Measurements from ENCODE around the gene CASP3.
"Not testable (repeated sequence)": the region's sequence is repeated elsewhere in the genome, so short reads cannot be mapped to it uniquely, and the experiment has no call there.

CASP3 gene

GRCh38 chr4:184632842-184633241, 16.4 kb downstream of the CASP3 start:
- no peak overlapping the region for H3K27ac ChIP-seq
- no peak for TF ChIP-seq CTCF (IDR thresholded peaks at IDR 0.05)
- DNase-seq (ENCODE audit: low spot score): no peak
- H3K4me3 ChIP-seq: no peak overlapping the region

GRCh38 chr4:184628103-184628502, 21.1 kb downstream of the CASP3 start:
- no peak for TF ChIP-seq CTCF (IDR thresholded peaks at IDR 0.05)
- DNase-seq (ENCODE audit: low spot score): no peak
- H3K4me3 ChIP-seq: no peak overlapping the region
- H3K27ac ChIP-seq: no peak overlapping the region

GRCh38 chr4:184625783-184626596, 23.3 kb downstream of the CASP3 start:
- DNase-seq (ENCODE audit: low spot score); H3K4me3 ChIP-seq; H3K27ac ChIP-seq: not testable (repeated sequence)

- no peak for TF ChIP-seq CTCF (IDR thresholded peaks at IDR 0.05)
- Histone ChIP-seq H3K27ac (no peak overlapping the region), H3K4me3 (no peak overlapping the region)
- no peak for DNase-seq (ENCODE audit: low spot score)
Measured at GRCh38 chr4:184624972-184625554, 24.2 kb downstream of the CASP3 start.

- H3K27ac ChIP-seq; H3K4me3 ChIP-seq; DNase-seq (ENCODE audit: low spot score): not testable (repeated sequence)
Measured at GRCh38 chr4:184624504-184624903, 24.7 kb downstream of the CASP3 start.

GRCh38 chr4:184621518-184621917, 27.7 kb downstream of the CASP3 start:
- Histone ChIP-seq H3K4me3 (no peak overlapping the region), H3K27ac (no peak overlapping the region)
- TF ChIP-seq CTCF (IDR thresholded peaks at IDR 0.05): no peak

GRCh38 chr4:184620212-184620867, 28.9 kb downstream of the CASP3 start:
- TF ChIP-seq CTCF (IDR thresholded peaks at IDR 0.05): no peak
- DNase-seq (ENCODE audit: low spot score): no peak

More at GRCh38 chr4:184621518-184621917, 27.7 kb downstream of the CASP3 start:
- no peak for DNase-seq (ENCODE audit: low spot score)

More at GRCh38 chr4:184620212-184620867, 28.9 kb downstream of the CASP3 start:
- no peak overlapping the region for H3K27ac ChIP-seq
- H3K4me3 ChIP-seq: no peak overlapping the region
